Activated CD4-positive, CD25-positive, alpha-beta regulatory T cell (primary cell): ENCODE results near the gene ARHGAP21.

Experiments
- DNase-seq, 4 experiments: peaks; one replicate each; lab custom pipeline; 2025; lab: John Stamatoyannopoulos, UW

The ARHGAP21 gene

GRCh38 chr10:24722676-24723385 lies 856 bp downstream of the ARHGAP21 start:
- peak in 2 of 4 experiments; percentile 6 to 32 for DNase-seq

GRCh38 chr10:24722131-24722675 lies 1.5 kb downstream of the ARHGAP21 start:
- no peak for DNase-seq

- DNase-seq = no peak
These were observed 2.2 kb downstream of the ARHGAP21 start for GRCh38 chr10:24721229-24722106.

- DNase-seq = no peak
These were observed 3.6 kb downstream of the ARHGAP21 start for GRCh38 chr10:24720096-24720495.

- DNase-seq = no peak
These were observed 5.4 kb downstream of the ARHGAP21 start for GRCh38 chr10:24718031-24718855.

- DNase-seq = no peak
These were observed 7.4 kb downstream of the ARHGAP21 start for GRCh38 chr10:24716295-24716694.

- no peak for DNase-seq
These were observed 8.4 kb downstream of the ARHGAP21 start for GRCh38 chr10:24715246-24715769.

- DNase-seq = no peak
These were observed 10.6 kb downstream of the ARHGAP21 start for GRCh38 chr10:24713086-24713485.

GRCh38 chr10:24711465-24711864 lies 12.2 kb downstream of the ARHGAP21 start:
- DNase-seq = no peak

- DNase-seq = no peak
These were observed 15.6 kb downstream of the ARHGAP21 start for GRCh38 chr10:24708081-24708480.

GRCh38 chr10:24707445-24707844 lies 16.2 kb downstream of the ARHGAP21 start:
- DNase-seq = no peak

GRCh38 chr10:24706479-24707118 lies 17.1 kb downstream of the ARHGAP21 start:
- DNase-seq = no peak

GRCh38 chr10:24703700-24704099 lies 20.0 kb downstream of the ARHGAP21 start:
- no peak for DNase-seq

GRCh38 chr10:24701447-24701846 lies 22.2 kb downstream of the ARHGAP21 start:
- DNase-seq = no peak

GRCh38 chr10:24700948-24701347 lies 22.7 kb downstream of the ARHGAP21 start:
- DNase-seq = no peak

GRCh38 chr10:24698270-24698669 lies 25.4 kb downstream of the ARHGAP21 start:
- no peak for DNase-seq

- no peak for DNase-seq
These were observed 26.6 kb downstream of the ARHGAP21 start for GRCh38 chr10:24697080-24697479.

GRCh38 chr10:24695452-24695851 lies 28.2 kb downstream of the ARHGAP21 start:
- DNase-seq = no peak

- no peak for DNase-seq
These were observed 29.6 kb downstream of the ARHGAP21 start for GRCh38 chr10:24694086-24694485.

GRCh38 chr10:24690961-24691512 lies 32.6 kb downstream of the ARHGAP21 start:
- no peak for DNase-seq

- DNase-seq = no peak
These were observed 37.6 kb downstream of the ARHGAP21 start for GRCh38 chr10:24685958-24686540.
